Measurements from ENCODE around the gene ZNF354C.

Gene ZNF354C

GRCh38 chr5:179089502-179089901 lies 29.3 kb downstream of the ZNF354C start:
- TF ChIP-seq GATA3 (IDR thresholded peaks at IDR 0.05; ENCODE audit: low read depth, low read length) = no peak
- no peak for TF ChIP-seq GATA2 (IDR thresholded peaks at IDR 0.05; ENCODE audit: low read depth, low read length)

GRCh38 chr5:179110528-179110927 lies 50.4 kb downstream of the ZNF354C start:
- TF ChIP-seq GATA2 (IDR thresholded peaks at IDR 0.05; ENCODE audit: low read depth, low read length) (no peak), GATA3 (IDR thresholded peaks at IDR 0.05; ENCODE audit: low read depth, low read length) (no peak)

- no peak for TF ChIP-seq GATA2 (IDR thresholded peaks at IDR 0.05; ENCODE audit: low read depth, low read length)
- TF ChIP-seq GATA3 (IDR thresholded peaks at IDR 0.05; ENCODE audit: low read depth, low read length) = no peak
Measured at GRCh38 chr5:179111267-179112207, 51.4 kb downstream of the ZNF354C start.

GRCh38 chr5:179112469-179113142 lies 52.4 kb downstream of the ZNF354C start:
- TF ChIP-seq GATA3 (IDR thresholded peaks at IDR 0.05; ENCODE audit: low read depth, low read length) (no peak), GATA2 (IDR thresholded peaks at IDR 0.05; ENCODE audit: low read depth, low read length) (no peak)

- TF ChIP-seq GATA3 (IDR thresholded peaks at IDR 0.05; ENCODE audit: low read depth, low read length) = no peak
- no peak for TF ChIP-seq GATA2 (IDR thresholded peaks at IDR 0.05; ENCODE audit: low read depth, low read length)
Measured at GRCh38 chr5:179113143-179113530, 53.0 kb downstream of the ZNF354C start.

GRCh38 chr5:179113945-179114641 lies 53.9 kb downstream of the ZNF354C start:
- TF ChIP-seq GATA3 (IDR thresholded peaks at IDR 0.05; ENCODE audit: low read depth, low read length) (no peak), GATA2 (IDR thresholded peaks at IDR 0.05; ENCODE audit: low read depth, low read length) (no peak)

GRCh38 chr5:179114756-179115155 lies 54.6 kb downstream of the ZNF354C start:
- TF ChIP-seq GATA2 (IDR thresholded peaks at IDR 0.05; ENCODE audit: low read depth, low read length) (no peak), GATA3 (IDR thresholded peaks at IDR 0.05; ENCODE audit: low read depth, low read length) (no peak)

GRCh38 chr5:179115307-179115706 lies 55.1 kb downstream of the ZNF354C start:
- TF ChIP-seq GATA3 (IDR thresholded peaks at IDR 0.05; ENCODE audit: low read depth, low read length) (no peak), GATA2 (IDR thresholded peaks at IDR 0.05; ENCODE audit: low read depth, low read length) (no peak)

- TF ChIP-seq GATA2 (IDR thresholded peaks at IDR 0.05; ENCODE audit: low read depth, low read length) (no peak), GATA3 (IDR thresholded peaks at IDR 0.05; ENCODE audit: low read depth, low read length) (no peak)
Measured at GRCh38 chr5:179115845-179116524, 55.8 kb downstream of the ZNF354C start.

- TF ChIP-seq GATA2 (IDR thresholded peaks at IDR 0.05; ENCODE audit: low read depth, low read length) (no peak), GATA3 (IDR thresholded peaks at IDR 0.05; ENCODE audit: low read depth, low read length) (no peak)
Measured at GRCh38 chr5:179118338-179118737, 58.2 kb downstream of the ZNF354C start.

GRCh38 chr5:179118756-179119414 lies 58.7 kb downstream of the ZNF354C start:
- no peak for TF ChIP-seq GATA3 (IDR thresholded peaks at IDR 0.05; ENCODE audit: low read depth, low read length)
- TF ChIP-seq GATA2 (IDR thresholded peaks at IDR 0.05; ENCODE audit: low read depth, low read length) = no peak

GRCh38 chr5:179119415-179120170 lies 59.4 kb downstream of the ZNF354C start:
- TF ChIP-seq GATA3 (IDR thresholded peaks at IDR 0.05; ENCODE audit: low read depth, low read length) (no peak), GATA2 (IDR thresholded peaks at IDR 0.05; ENCODE audit: low read depth, low read length) (no peak)
